HL-60 (cell line): ENCODE data around the gene GAL3ST2.

Experiments
- GABPA ChIP-seq: IDR thresholded peaks from 2 replicates; pipeline ENCODE4 v1.6.1; 2012; ENCODE audit warnings: low read depth
- POLR2AphosphoS5 ChIP-seq: IDR thresholded peaks from 2 replicates; pipeline ENCODE4 v1.6.1; 2012; ENCODE audit warnings: low read depth
- TF ChIP-seq, protein P1 (sequence below): IDR thresholded peaks from one replicate; pipeline ENCODE4 v1.5.1; 2011; ENCODE audit warnings: low read length, control low read depth, inconsistent platforms; ENCODE audit not compliant: insufficient read depth
- TF ChIP-seq, protein P2 (sequence below): IDR thresholded peaks from 2 replicates; pipeline ENCODE4 v1.6.1; 2012; ENCODE audit warnings: low read depth; ENCODE audit not compliant: insufficient replicate concordance

DNA sequence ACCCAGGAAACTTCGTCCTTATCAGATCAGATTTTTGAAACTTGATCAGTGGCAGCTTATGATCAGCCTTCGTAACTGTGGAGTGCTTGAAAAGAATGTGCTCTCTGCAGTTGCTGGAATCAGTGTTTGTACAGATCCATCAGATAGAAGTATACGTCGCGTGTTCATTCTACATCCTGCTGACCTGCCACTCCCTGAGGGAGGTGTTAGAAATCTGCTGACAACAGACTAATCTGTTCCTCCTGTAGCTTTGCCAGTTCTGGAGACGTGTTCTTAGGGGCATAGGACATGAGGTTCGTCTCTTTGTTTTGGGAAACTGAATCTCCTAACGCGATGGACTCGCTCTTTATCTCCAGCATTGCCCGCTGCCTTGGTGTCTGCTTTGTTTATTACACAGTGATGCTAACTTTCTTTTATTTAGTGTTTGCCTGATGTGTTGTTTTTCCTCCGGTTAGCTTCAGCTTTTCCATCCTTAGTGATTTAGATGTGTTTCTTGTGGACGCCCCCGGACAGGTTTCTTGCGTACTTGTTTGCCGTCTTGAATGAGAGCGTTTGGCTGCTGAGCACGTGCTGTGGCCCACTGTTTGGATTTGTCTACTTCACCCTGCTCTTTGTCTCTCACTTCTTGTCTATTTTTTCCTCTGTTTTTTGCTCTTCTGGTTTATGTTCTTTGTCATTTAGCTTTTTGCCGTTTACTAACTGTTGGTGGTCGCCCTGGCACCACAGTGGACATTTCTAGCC is 17.4 kb upstream of the GAL3ST2 start:
- TF ChIP-seq, protein P1, sequence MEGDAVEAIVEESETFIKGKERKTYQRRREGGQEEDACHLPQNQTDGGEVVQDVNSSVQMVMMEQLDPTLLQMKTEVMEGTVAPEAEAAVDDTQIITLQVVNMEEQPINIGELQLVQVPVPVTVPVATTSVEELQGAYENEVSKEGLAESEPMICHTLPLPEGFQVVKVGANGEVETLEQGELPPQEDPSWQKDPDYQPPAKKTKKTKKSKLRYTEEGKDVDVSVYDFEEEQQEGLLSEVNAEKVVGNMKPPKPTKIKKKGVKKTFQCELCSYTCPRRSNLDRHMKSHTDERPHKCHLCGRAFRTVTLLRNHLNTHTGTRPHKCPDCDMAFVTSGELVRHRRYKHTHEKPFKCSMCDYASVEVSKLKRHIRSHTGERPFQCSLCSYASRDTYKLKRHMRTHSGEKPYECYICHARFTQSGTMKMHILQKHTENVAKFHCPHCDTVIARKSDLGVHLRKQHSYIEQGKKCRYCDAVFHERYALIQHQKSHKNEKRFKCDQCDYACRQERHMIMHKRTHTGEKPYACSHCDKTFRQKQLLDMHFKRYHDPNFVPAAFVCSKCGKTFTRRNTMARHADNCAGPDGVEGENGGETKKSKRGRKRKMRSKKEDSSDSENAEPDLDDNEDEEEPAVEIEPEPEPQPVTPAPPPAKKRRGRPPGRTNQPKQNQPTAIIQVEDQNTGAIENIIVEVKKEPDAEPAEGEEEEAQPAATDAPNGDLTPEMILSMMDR, result no peak
- no peak for TF ChIP-seq POLR2AphosphoS5
- no peak for TF ChIP-seq GABPA
- TF ChIP-seq, protein P2, sequence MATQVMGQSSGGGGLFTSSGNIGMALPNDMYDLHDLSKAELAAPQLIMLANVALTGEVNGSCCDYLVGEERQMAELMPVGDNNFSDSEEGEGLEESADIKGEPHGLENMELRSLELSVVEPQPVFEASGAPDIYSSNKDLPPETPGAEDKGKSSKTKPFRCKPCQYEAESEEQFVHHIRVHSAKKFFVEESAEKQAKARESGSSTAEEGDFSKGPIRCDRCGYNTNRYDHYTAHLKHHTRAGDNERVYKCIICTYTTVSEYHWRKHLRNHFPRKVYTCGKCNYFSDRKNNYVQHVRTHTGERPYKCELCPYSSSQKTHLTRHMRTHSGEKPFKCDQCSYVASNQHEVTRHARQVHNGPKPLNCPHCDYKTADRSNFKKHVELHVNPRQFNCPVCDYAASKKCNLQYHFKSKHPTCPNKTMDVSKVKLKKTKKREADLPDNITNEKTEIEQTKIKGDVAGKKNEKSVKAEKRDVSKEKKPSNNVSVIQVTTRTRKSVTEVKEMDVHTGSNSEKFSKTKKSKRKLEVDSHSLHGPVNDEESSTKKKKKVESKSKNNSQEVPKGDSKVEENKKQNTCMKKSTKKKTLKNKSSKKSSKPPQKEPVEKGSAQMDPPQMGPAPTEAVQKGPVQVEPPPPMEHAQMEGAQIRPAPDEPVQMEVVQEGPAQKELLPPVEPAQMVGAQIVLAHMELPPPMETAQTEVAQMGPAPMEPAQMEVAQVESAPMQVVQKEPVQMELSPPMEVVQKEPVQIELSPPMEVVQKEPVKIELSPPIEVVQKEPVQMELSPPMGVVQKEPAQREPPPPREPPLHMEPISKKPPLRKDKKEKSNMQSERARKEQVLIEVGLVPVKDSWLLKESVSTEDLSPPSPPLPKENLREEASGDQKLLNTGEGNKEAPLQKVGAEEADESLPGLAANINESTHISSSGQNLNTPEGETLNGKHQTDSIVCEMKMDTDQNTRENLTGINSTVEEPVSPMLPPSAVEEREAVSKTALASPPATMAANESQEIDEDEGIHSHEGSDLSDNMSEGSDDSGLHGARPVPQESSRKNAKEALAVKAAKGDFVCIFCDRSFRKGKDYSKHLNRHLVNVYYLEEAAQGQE, result no peak
